Right renal cortex interstitium (tissue), 3 donors: ENCODE measurements around the gene RASSF3. TPM values are rescaled to one million over a fixed set of nuclear protein-coding genes. Genes with fewer than 3 reads are reported as not detected.
"Not testable (repeated sequence)": the region's sequence is repeated elsewhere in the genome, so short reads cannot be mapped to it uniquely, and the experiment has no call there.

Experiments
- DNase-seq, 3 donors: peaks; one replicate each; pipeline ENCODE4 v3.0.0-alpha.2; 2013; ENCODE audit warnings: low read depth in 3 of 3, low spot score in 2 of 3
- polyA plus RNA-seq, 3 donors: library from polyadenylated mRNA; unstranded; fragments of 120-200 nt; gene quantifications; one replicate each; pipeline ENCODE4 v1.2.1, GENCODE V29; 2013; ENCODE audit not compliant: insufficient read length in 3 of 3

Gene RASSF3
- polyA plus RNA-seq, 3 donors, result 20.4 to 22.7 (median 21.7) TPM

DNA sequence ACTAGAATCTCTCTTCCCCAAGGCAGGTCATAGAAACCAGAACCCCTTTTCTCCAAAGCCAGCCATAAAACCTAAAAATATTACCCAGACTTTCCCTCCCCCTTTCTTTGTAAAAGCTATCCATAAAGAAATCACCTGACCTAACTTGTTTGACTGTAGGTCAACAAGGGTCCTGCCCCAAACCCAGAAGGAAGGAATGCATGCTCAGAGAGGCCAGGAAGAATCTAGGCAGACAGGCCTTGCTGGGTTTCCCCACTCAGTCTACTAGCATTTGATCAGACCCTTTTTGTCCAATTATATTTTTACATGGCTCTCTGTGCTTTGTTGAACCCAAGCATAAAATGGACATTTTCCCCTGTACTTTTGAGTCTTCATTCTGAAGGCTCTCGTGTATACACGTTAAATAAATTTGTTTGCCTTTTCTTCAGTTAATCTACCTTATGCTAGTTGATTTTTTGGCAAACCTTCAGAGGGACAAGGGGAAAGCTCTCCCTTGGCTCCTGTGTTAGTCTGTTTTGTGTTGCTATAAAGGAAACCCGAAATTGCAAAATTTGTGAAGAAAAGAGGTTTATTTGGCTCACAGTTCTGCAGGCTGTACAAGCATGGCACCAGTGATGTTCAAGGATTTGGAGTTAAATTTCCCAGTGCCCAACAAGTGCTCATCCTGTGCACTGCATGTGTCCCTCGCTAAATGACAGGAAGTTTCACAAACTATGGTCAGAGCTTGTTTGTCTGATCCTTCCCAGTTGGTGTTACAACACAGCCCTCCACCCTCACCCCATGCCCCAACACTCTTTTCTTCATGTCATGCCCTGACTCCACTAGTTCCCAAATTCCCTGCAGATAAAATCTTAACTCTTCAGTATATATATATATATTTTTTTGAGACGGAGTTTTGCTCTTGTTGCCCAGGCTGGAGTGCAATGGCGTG lies 14.2 kb upstream of the RASSF3 start:
- no peak for DNase-seq

DNA sequence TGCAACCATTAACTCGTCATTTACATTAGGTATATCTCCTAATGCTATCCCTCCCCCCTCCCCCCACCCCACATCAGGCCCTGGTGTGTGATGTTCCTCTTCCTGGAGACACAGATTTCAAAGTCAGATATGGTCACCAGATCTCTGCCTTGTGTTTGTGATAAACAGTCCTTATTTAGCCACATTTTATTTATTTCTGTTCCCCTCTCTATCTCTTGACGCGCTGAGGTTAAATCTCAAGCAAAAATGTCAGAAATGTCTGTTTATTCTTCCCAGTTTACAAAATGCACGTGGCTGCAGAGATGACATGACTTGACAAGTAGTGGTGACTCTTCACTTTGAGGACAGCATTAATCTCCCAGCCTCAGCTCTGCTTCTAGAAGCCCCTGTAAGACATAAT lies 11.5 kb upstream of the RASSF3 start:
- DNase-seq, result no peak

DNA sequence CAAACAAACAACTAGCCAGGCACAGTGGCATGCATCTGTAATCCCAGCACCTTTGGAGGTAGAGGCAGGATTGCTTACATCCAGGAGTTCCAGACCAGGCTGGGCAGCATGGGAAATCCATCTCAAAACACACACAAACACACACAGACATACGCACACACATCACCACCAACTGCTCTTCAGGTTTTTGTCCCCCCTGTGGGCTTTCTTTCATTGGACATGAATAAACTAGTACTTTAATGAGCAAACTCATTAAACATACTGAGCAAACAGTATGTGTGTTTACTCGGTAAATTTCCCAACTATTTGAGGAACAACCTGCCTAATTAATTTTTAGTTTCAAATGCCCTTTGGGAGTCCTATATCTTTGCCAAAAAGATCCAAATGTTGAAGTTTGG lies 10.1 kb upstream of the RASSF3 start:
- DNase-seq, result no peak

GRCh38 chr12:64603183-64603841 lies 7.0 kb upstream of the RASSF3 start:
- no peak for DNase-seq

- DNase-seq, result peak in 1 of 3 donors; percentile 20
Measured at GRCh38 chr12:64608901-64609535, 1.3 kb upstream of the RASSF3 start.

- DNase-seq, result peak in 2 of 3 donors; percentile 29 to 41
Measured at GRCh38 chr12:64609536-64610078, 688 bp upstream of the RASSF3 start.

DNA sequence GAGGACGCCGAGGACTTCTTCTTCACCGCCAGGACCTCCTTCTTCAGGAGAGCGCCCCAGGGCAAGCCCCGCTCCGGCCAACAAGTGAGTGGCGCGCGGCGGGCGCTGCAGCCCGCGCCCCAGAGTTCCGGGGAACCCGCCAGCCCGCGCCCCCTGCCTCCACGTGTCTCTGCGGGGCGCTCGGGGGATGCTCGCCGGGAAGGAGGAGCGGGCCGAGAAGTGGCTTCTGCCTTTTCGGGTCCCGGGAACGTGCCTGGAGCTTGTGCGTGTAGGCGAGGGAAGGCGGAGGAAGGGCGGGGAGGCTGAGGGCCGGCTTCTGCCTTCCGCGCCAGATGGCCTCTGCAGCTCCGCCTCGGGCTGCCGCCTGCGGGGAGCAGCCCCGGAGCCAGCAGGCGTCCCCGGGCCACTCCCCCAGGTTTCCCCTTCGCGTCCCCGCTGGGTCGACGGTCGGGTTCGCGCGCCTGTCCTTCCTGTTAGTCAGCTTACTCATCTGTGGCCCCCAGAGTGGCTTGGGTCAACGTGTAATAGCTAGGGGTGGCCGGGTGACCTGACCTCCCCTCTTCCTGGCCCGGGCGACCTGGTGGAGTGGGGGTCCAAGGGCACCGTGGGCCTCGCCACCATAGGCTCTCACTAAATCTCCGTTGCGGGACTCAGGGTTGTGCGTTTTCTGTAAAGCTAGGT lies 505 bp downstream of the RASSF3 start:
- peak in 1 of 3 donors; percentile 27 for DNase-seq

DNA sequence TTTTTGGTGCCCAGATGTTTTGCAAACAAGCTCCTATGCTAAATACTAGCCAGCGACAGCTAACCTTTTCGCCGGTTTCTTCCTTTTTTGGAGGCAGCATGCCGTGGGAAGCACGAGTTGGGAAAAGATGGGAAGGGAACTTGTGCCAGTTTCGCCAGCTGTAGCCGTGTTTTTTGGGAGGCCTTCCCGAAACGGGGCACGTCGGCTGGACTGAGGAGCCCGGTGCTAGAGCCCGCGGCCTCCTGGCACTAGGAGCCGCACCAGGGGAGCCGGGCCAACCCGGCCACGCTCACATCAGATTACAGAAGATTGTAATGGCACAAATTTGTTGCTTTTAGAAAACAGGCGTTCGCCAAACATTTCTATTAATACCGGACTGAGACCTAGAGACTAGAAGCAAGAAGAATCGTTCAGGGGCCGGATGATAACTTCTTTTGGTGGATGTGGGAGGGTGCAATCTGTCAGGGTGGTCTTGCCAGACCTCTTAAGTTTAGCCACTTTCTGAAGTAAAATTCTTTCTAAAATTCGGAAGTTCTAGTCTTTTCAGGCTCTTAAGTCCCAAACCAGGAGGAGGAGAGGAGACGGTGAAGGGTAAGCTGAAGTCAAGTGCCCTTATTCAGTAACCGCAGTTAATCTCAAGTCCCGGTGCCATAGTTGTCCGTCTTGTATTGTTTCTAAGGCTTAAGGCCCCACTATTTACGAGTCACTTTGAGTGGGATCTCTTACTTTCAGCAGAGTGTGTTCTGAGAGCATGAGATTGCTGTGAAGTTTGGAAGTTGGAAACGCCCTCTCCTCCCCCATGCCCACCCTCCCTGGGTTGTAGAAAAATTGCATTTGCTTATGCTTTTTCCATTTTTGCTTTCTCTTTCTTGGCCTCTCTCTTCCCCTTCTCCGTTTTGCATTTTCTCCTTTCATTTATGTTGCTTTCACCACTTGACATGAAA lies 1.3 kb downstream of the RASSF3 start:
- peak in 1 of 3 donors; percentile 18 for DNase-seq

GRCh38 chr12:64612843-64613242 lies 2.5 kb downstream of the RASSF3 start:
- no peak for DNase-seq

DNA sequence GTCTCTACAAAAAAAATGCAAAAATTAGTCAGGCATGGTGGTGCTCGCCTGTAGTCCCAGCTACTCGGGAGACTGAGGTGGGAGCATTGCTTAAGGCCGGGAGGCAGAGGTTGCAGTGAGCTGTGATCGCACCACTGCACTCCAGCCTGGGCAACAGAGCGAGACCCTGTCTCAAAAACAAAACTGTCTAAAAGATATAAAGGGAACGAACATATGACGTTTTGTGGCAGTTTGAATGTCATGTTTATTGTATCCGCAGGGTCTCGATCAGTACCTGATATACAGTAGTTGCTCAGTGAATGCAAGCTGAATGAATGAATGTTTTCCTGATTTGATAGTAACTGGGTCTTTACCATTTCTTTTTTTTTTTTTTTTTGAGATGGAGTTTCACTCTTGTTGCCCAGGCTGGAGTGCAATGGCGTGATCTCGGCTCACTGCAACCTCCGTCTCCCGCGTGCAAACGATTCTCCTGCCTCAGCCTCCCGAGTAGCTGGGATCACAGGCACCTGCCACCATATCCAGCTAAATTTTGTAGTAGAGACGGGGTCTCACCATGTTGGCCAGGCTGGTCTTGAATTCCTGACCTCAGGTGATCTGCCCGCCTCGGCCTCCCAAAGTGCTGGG lies 3.6 kb downstream of the RASSF3 start:
- DNase-seq, result not testable (repeated sequence)

GRCh38 chr12:64616201-64616600 lies 5.9 kb downstream of the RASSF3 start:
- no peak for DNase-seq

GRCh38 chr12:64618953-64619590 lies 8.8 kb downstream of the RASSF3 start:
- DNase-seq, result no peak

GRCh38 chr12:64621257-64621942 lies 11.1 kb downstream of the RASSF3 start:
- no peak for DNase-seq

- DNase-seq, result no peak
Measured at GRCh38 chr12:64624035-64624434, 13.7 kb downstream of the RASSF3 start.

- DNase-seq, result peak in 2 of 3 donors; percentile 23
Measured at GRCh38 chr12:64625243-64626077, 15.2 kb downstream of the RASSF3 start.

- not testable (repeated sequence) for DNase-seq
Measured at GRCh38 chr12:64626588-64626987, 16.3 kb downstream of the RASSF3 start.

DNA sequence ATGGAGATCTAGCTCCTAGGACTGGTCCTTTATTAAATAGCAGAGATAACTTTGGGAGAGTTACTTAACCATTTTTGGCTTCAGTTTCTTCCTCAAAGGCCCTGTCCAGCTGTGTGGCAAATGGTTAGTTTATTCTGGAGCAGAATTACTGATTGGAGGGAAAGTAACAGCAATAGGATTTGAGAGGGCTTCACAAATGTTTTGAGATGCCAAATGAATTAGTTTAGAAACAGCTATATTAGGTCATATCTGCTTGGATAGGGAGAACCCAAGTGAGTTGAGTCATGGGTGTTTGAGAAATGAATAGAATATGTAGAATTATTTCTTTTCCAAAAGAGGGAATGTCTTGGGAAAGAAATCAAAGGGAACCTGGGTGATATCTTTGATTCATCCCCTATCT lies 17.5 kb downstream of the RASSF3 start:
- no peak for DNase-seq
